Measurements from ENCODE around the gene RPS6KA4.

GRCh38 chr11:64344787-64345186, 14.2 kb upstream of the RPS6KA4 start:
- TF ChIP-seq NBN (conservative IDR thresholded peaks at IDR 0.05) (no peak), ATF4 (CRISPR knock-in tag; IDR thresholded peaks at IDR 0.05) (no peak), ATF3 (CRISPR knock-in tag; IDR thresholded peaks at IDR 0.05) (no peak), JUN (CRISPR knock-in tag; IDR thresholded peaks at IDR 0.05) (no peak), ETV6 (CRISPR knock-in tag; conservative IDR thresholded peaks at IDR 0.05) (no peak), JUND (CRISPR knock-in tag; IDR thresholded peaks at IDR 0.05) (no peak), CAMTA2 (CRISPR knock-in tag; IDR thresholded peaks at IDR 0.05; ENCODE audit: borderline replicate concordance) (no peak), ZNF407 (CRISPR knock-in tag; IDR thresholded peaks at IDR 0.05; ENCODE audit: not compliant biosample characterization) (no peak), ZBTB33 (CRISPR knock-in tag; IDR thresholded peaks at IDR 0.05) (no peak)
